RWPE2 (cell line): Measurements from ENCODE around the gene ZKSCAN7.
A peak's percentile ranks its signal among the peaks of the same experiment; 100 is the strongest.

ENCODE experiments used
- ATAC-seq: fragments of 200-7000 bp; cut with Tn5 transposase; 3 replicates; pipeline ENCODE4 v1.9.1; 2021; ENCODE audit warnings: low read depth
- DNase-seq: peaks from one replicate; pipeline ENCODE4 v3.0.0-alpha.2; 2020; ENCODE audit warnings: low spot score
- H3K27ac ChIP-seq: fragments of 450-650 bp; 2 replicates; pipeline ENCODE4 v1.5.1; 2017; ENCODE audit warnings: mild to moderate bottlenecking; ENCODE audit not compliant: poor library complexity, severe bottlenecking
- H3K27me3 ChIP-seq: fragments of 250-450 bp; sonication (Bioruptor Pico); 2 replicates; pipeline ENCODE4 v1.5.1; 2021; ENCODE audit warnings: mild to moderate bottlenecking, moderate library complexity; ENCODE audit not compliant: insufficient read depth, poor library complexity, severe bottlenecking
- H3K36me3 ChIP-seq: fragments of 250-450 bp; sonication (Bioruptor Pico); 2 replicates; pipeline ENCODE4 v1.5.1; 2020; ENCODE audit warnings: low read depth, mild to moderate bottlenecking, moderate library complexity
- H3K4me1 ChIP-seq: fragments of 250-450 bp; sonication (Bioruptor Pico); 2 replicates; pipeline ENCODE4 v1.5.1; 2021; ENCODE audit warnings: mild to moderate bottlenecking, moderate library complexity; ENCODE audit not compliant: insufficient read depth, poor library complexity, severe bottlenecking
- H3K4me3 ChIP-seq: fragments of 250-450 bp; sonication (Bioruptor Pico); 2 replicates; pipeline ENCODE4 v1.5.1; 2021; ENCODE audit warnings: mild to moderate bottlenecking, moderate library complexity; ENCODE audit not compliant: severe bottlenecking
- H3K9me3 ChIP-seq: fragments of 250-450 bp; sonication (Bioruptor Pico); 2 replicates; pipeline ENCODE4 v1.5.1; 2021; ENCODE audit warnings: mild to moderate bottlenecking, moderate library complexity; ENCODE audit not compliant: severe bottlenecking
- TF ChIP-seq, protein P1 (sequence below): fragments of 450-650 bp; IDR thresholded peaks from one replicate; pipeline ENCODE4 v1.5.1; 2017; ENCODE audit warnings: mild to moderate bottlenecking, moderate library complexity; ENCODE audit not compliant: poor library complexity, severe bottlenecking

The ZKSCAN7 gene

DNA sequence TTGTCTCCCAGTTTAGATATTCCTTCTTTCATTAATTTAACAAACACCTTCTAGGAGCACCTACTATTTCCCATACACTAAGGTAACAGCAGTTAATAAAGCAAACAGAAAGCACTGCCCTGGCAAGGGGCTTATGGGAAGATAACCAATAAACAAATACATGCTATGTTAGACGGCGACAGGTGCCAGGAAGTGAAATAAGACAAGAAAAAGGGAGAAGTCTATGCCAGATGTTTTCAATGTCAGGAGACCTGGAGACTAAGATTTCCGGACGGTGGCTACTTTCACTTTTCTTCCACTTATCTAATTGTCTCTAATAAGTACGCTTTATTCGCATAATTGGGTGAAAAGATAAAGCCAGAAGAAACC lies 45.0 kb upstream of the ZKSCAN7 start:
- H3K36me3 ChIP-seq: peaks cover 12% of the 10 kb centered on the region
- H3K27me3 ChIP-seq: no peaks in the 10 kb centered on the region
- H3K9me3 ChIP-seq: peaks cover 9% of the 10 kb centered on the region
- H3K4me3 ChIP-seq: peak overlapping the region; percentile 87
- H3K4me1 ChIP-seq: no peaks in the 10 kb centered on the region
- TF ChIP-seq, protein P1, sequence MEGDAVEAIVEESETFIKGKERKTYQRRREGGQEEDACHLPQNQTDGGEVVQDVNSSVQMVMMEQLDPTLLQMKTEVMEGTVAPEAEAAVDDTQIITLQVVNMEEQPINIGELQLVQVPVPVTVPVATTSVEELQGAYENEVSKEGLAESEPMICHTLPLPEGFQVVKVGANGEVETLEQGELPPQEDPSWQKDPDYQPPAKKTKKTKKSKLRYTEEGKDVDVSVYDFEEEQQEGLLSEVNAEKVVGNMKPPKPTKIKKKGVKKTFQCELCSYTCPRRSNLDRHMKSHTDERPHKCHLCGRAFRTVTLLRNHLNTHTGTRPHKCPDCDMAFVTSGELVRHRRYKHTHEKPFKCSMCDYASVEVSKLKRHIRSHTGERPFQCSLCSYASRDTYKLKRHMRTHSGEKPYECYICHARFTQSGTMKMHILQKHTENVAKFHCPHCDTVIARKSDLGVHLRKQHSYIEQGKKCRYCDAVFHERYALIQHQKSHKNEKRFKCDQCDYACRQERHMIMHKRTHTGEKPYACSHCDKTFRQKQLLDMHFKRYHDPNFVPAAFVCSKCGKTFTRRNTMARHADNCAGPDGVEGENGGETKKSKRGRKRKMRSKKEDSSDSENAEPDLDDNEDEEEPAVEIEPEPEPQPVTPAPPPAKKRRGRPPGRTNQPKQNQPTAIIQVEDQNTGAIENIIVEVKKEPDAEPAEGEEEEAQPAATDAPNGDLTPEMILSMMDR: no peak
- H3K27ac ChIP-seq: peak overlapping the region; percentile 42
- no peak for ATAC-seq
- DNase-seq: no peak

DNA sequence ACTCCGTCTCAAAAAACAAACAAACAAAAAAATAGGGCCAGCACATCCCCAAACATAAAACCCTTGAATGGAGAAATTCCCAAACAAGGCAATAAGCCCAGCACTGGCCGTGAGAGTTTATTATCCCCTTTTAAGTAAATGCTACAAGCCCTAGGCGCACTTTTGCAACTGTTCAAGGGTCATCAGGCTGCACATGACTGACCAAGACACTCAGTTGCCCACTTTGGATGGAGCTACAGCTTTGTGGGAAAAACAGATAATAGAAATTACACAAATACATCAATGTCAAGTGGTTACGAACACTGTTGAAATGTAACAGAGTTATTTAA lies 43.8 kb upstream of the ZKSCAN7 start:
- H3K27ac ChIP-seq: peak overlapping the region; percentile 42
- H3K4me1 ChIP-seq: no peaks in the 10 kb centered on the region
- DNase-seq (no peak), ATAC-seq (no peak)
- H3K27me3 ChIP-seq: no peaks in the 10 kb centered on the region
- H3K36me3 ChIP-seq: peaks cover 8% of the 10 kb centered on the region
- TF ChIP-seq, protein P1: no peak
- peaks cover 2% of the 10 kb centered on the region for H3K9me3 ChIP-seq
- peak overlapping the region; percentile 87 for H3K4me3 ChIP-seq

DNA sequence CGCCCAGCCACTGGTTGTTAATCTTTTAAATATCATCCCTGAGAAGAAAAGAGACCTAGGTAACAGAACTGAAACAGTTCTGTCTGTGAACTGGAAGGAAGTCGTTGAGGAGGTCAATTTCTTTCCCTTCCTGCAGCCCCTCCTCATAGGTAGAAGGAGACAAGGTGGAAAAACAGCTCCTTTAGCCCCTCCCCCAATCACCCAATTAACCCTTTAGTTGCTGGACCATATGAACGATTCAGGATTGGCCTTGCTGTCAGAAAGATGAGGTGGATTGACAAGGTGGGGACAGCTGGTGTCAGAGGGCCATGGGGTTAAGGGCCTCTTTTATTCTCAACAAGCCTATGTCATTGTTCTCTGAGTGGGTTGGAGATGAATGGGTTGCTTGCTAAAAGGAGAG lies 41.5 kb upstream of the ZKSCAN7 start:
- Histone ChIP-seq H3K27ac (no peak overlapping the region), H3K27me3 (no peaks in the 10 kb centered on the region), H3K4me3 (no peak overlapping the region), H3K9me3 (peaks cover 3% of the 10 kb centered on the region), H3K36me3 (no peaks in the 10 kb centered on the region), H3K4me1 (no peaks in the 10 kb centered on the region)
- ATAC-seq: no peak
- TF ChIP-seq, protein P1: no peak
- no peak for DNase-seq

DNA sequence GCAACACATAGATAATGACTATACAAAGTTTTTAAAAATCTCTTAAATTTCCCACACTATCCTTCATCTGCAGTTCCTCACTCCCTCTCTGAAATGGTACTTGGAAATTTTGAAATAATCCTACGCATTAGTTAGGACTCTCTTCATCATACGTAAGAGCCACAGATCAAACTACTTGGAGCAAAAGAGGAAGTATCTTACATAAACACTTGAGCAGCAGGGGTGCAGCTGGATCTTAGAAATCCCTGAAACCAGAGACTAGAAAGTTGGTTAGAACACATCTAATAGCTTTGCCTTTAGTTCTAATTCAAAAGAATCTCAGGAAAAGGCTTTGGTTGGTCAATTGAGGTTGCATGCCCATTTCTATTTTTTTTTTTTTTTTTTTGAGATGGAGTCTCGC lies 38.8 kb upstream of the ZKSCAN7 start:
- Histone ChIP-seq H3K27ac (no peak overlapping the region), H3K27me3 (no peaks in the 10 kb centered on the region), H3K4me1 (no peaks in the 10 kb centered on the region), H3K9me3 (peaks cover 3% of the 10 kb centered on the region), H3K36me3 (no peaks in the 10 kb centered on the region), H3K4me3 (no peak overlapping the region)
- DNase-seq: no peak
- TF ChIP-seq, protein P1: no peak
- no peak for ATAC-seq

DNA sequence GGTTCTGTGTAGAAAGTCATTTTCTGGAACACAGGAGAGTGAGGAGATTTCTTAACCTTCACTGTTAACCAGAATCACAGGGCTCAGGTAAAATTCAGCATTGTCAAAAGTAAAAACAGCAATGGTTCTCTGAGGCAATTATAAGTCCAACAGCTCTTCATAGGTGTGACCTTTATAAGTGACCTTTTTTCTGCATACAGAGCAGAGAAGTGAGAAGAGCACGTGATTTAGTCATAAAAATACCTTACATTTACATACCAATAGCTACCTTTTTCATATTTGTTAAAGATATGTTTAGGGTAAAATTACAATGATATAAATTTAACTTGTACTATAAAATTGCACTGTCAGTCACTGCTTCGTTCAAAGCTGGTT lies 36.2 kb upstream of the ZKSCAN7 start:
- Histone ChIP-seq H3K4me3 (no peak overlapping the region), H3K27ac (no peak overlapping the region)

More for the DNA sequence above, 36.2 kb upstream of the ZKSCAN7 start:
- no peaks in the 10 kb centered on the region for H3K36me3 ChIP-seq
- DNase-seq (no peak), ATAC-seq (no peak)
- H3K9me3 ChIP-seq: peaks cover 3% of the 10 kb centered on the region
- H3K4me1 ChIP-seq: no peaks in the 10 kb centered on the region
- no peaks in the 10 kb centered on the region for H3K27me3 ChIP-seq
- TF ChIP-seq, protein P1: no peak
